B cell (primary cell): Measurements from ENCODE around the gene NMU.

Experiments
- EZH2 ChIP-seq: IDR thresholded peaks from 2 replicates; pipeline ENCODE4 v1.6.1; 2012; ENCODE audit warnings: borderline replicate concordance, low read depth, mild to moderate bottlenecking, moderate library complexity, low read length; ENCODE audit not compliant: insufficient read depth, poor library complexity, severe bottlenecking
- TF ChIP-seq, protein P1 (sequence below): fragments of 200-600 bp; IDR thresholded peaks from one replicate; pipeline ENCODE4 v1.8.0; 2022; ENCODE audit warnings: antibody characterized with exemption, mild to moderate bottlenecking

DNA sequence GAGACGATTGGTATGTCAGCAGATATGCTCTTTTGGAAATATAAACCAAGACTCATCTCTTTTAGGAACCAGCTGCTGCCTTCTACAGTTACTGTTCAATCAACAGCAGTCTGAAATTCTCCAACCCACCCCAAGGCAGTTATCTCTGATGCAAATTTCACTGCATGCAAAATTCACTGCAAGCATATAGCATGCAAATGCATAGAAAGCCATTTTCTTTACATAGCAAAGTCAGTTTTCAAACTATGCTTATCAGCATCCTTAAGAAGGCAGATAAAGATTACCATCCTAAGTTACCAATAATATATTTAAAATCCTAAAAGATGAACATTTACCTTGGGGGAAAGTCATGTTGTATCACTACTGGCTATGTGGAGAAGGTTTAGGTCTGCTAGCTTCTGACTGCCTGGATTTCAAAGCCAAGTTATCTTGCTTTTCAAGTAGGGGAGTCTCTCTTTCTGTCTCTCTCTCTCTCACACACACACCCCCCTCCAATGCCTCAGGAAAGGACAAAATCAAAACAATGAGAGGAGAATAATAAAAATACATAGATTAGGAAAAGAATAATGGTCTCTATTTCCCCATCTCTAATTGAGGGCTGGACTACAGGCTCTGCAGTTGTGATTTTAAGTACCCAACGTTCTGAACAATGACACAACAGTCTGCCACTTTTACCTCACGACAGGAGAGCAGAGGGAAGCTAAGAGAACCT, 1.5 kb downstream of the NMU start:
- TF ChIP-seq, protein P1, sequence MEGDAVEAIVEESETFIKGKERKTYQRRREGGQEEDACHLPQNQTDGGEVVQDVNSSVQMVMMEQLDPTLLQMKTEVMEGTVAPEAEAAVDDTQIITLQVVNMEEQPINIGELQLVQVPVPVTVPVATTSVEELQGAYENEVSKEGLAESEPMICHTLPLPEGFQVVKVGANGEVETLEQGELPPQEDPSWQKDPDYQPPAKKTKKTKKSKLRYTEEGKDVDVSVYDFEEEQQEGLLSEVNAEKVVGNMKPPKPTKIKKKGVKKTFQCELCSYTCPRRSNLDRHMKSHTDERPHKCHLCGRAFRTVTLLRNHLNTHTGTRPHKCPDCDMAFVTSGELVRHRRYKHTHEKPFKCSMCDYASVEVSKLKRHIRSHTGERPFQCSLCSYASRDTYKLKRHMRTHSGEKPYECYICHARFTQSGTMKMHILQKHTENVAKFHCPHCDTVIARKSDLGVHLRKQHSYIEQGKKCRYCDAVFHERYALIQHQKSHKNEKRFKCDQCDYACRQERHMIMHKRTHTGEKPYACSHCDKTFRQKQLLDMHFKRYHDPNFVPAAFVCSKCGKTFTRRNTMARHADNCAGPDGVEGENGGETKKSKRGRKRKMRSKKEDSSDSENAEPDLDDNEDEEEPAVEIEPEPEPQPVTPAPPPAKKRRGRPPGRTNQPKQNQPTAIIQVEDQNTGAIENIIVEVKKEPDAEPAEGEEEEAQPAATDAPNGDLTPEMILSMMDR, result no peak
- no peak for TF ChIP-seq EZH2
